DOHH2 (cell line): ENCODE data around the gene KIRREL3.

Experiments used
- CTCF ChIP-seq: fragments of 200-600 bp; sonication (generic); IDR thresholded peaks from one replicate; pipeline ENCODE4 v1.5.1; 2014; ENCODE audit warnings: antibody characterized with exemption, mild to moderate bottlenecking, low read depth, low read length; ENCODE audit not compliant: poor library complexity, severe bottlenecking
- EZH2phosphoT487 ChIP-seq: fragments of 200-600 bp; sonication (generic); IDR thresholded peaks from 2 replicates; pipeline ENCODE4 v1.6.1; 2017; ENCODE audit warnings: borderline replicate concordance, mild to moderate bottlenecking, antibody characterized with exemption, low read length, moderate library complexity, mixed read lengths

GRCh38 chr11:126537492-126537891 lies 463.1 kb downstream of the KIRREL3 start:
- TF ChIP-seq CTCF (no peak), EZH2phosphoT487 (no peak)
